Non-pigmented ciliary epithelial cell (primary cell): ENCODE measurements around the gene PRX.
"Not testable (repeated sequence)": the region's sequence is repeated elsewhere in the genome, so short reads cannot be mapped to it uniquely, and the experiment has no call there.

Experiments
- DNase-seq: peaks from one replicate; pipeline ENCODE4 v3.0.0-alpha.2; 2010; ENCODE audit warnings: low read depth

The PRX gene

DNA sequence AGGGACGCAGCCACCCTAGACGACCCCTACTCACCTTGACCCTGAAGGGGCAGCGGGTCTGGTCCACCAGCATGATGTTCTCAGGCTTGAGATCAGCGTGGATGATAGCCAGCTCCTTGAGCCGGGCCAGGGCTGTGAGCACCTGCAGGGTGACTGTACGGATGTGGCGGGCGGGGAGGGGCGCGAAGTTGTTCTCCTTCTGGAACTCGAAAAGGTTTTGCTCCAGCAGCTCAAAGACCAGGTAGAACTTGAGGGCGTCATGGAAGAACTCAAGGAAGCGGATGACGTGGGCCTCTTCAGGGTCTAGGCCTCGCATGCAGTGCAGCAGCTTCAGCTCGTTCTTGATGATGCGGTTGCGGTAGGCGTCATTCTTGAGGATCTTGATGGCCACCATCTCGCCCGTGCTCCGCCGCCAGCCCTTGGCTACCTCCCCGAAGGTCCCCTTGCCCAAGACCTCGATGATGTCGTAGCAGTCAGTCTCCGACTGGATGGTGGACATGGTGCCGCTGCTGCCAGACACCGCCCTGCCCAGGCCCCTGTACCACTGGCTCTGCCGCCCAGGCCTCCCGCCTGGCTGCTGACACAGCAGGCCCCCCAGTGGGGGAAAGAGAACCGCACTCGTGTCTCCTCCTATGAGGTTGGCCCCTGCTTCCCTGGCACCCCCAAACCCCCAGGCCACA, 23.6 kb downstream of the PRX start:
- DNase-seq, result no peak

GRCh38 chr19:40388481-40388880, 24.7 kb downstream of the PRX start:
- DNase-seq, result no peak

- DNase-seq, result no peak
Observed at GRCh38 chr19:40387155-40387554, 26.0 kb downstream of the PRX start.

GRCh38 chr19:40383668-40384248, 29.4 kb downstream of the PRX start:
- no peak for DNase-seq

GRCh38 chr19:40381321-40381720, 31.9 kb downstream of the PRX start:
- no peak for DNase-seq

DNA sequence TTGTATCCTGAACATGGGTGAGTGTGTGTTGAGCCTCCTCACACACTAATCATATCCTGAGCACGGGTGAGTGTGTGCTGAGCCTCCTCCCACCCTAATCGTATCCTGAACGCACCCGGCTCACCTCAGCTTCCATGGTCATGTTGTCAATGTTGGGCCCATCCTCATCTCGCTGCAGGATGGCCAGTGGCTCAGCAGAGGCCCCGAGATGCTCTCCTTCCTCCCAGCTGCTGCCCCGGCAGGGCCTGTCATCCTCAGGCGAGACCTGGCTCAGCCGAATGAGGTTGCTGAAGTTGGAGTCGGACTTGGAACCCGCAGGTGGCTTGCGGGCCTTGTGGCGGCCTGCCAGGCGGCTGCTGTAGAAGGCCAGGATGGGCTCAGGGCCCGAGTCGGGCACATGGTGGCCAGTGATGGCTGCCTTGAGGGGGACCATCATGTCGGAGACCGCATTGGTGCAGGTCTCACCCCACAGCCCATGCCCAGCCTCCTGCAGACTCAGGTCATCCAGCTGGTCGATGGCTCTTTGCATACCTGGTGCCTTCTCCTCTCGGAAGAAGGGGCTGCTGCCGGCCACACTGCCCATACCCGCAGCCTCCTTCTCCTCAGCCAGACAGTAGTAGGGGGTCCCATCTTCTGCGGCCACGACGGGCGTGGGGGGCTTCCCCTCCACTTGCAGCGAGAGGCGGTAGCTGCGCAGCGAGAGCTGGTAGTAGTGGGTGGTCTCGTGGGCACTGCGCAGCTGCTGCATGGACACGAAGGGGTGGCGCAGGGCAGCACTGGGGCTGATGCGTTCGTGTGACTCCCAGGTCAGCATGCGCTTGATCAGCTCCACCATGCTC, 32.8 kb downstream of the PRX start:
- no peak for DNase-seq

GRCh38 chr19:40379446-40380198, 33.6 kb downstream of the PRX start:
- DNase-seq, result no peak

GRCh38 chr19:40378509-40378908, 34.7 kb downstream of the PRX start:
- DNase-seq, result no peak

DNA sequence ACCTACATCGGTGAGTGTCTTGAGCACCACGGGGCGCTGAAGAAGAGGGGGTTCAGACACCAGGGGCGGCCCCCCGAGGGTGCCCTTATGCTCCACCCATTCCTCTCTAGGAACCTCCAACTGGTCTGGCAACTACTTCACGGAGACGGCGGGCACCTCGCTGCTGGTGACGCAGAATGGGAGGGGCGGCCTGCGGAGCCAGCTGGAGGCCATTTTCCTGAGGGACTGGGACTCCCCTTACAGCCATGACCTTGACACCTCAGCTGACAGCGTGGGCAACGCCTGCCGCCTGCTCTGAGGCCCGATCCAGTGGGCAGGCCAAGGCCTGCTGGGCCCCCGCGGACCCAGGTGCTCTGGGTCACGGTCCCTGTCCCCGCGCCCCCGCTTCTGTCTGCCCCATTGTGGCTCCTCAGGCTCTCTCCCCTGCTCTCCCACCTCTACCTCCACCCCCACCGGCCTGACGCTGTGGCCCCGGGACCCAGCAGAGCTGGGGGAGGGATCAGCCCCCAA, 35.2 kb downstream of the PRX start:
- no peak for DNase-seq

DNA sequence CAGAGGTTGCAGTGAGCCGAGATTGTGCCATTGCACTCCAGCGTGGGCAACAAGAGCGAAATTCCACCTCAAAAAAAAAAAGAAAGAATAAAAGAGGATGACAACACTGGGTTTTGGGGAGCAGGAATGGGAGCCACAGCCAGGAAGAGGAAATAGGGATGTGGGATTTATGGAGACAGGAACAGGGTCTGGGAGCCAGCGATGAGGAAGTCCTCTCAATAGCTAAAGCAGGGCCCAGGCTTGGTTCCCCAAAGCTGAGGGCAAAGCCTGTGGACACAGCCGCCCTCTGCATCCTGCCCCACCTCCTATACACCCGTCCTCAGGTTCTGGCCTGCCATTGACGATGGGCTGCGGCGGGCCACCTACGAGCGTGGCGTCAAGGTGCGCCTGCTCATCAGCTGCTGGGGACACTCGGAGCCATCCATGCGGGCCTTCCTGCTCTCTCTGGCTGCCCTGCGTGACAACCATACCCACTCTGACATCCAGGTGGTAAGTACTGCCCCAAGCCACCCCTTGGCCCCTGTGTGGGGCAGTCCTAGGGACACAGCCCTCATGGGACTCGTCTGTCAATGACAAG, 36.8 kb downstream of the PRX start:
- no peak for DNase-seq

DNA sequence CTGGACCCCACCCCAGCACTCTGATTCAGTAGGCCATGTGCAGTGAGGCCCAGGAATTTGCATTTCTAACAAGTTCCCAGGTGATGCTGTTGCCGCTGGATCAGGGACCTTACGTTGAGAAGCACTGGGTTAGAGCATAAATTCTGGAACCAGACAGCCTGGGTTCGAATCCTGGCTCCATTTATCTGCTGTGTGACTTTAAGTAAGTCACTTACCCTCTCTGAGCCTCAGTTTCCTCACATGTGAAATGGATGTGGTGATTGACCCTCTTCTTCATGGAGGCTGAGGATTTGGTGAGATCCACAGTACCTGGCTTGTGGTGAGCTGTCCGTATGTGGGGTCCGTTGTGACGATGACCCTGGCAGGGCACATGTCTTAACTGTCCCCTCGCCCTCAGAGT, 39.1 kb downstream of the PRX start:
- DNase-seq, result no peak

GRCh38 chr19:40371802-40372122, 41.4 kb downstream of the PRX start:
- no peak for DNase-seq

GRCh38 chr19:40370997-40371801, 42.0 kb downstream of the PRX start:
- no peak for DNase-seq

DNA sequence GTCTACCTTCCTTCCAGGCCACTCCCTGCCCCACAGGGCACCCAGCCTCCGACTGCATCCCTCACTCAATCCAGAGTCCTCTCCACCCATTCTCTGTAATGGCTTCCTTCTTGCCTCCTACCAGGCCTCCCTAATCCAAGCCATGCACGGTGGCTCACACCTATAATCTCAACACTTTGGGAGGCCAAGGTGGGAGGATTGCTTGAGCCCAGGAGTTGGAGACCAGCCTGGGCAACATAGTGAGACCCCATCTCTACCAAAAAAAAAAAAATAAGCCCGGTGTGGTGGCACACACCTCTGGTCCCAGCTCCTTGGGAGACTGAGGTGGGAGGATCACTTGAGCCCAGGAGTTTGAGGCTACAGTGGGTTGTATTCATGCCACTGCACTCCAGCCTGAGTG, 42.9 kb downstream of the PRX start:
- DNase-seq, result not testable (repeated sequence)

DNA sequence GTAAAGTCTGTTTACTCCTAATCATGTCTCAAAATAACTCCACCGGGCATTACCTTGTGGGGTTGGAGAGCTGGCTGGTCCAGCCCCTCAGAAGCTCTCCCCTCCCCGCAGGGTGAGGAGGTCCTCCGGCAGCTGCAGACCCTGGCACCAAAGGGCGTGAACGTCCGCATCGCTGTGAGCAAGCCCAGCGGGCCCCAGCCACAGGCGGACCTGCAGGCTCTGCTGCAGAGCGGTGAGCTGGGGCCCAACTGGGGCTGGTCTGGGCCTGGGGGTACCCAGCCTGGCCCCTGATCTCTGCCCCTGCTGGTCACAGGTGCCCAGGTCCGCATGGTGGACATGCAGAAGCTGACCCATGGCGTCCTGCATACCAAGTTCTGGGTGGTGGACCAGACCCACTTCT, 43.4 kb downstream of the PRX start:
- no peak for DNase-seq

DNA sequence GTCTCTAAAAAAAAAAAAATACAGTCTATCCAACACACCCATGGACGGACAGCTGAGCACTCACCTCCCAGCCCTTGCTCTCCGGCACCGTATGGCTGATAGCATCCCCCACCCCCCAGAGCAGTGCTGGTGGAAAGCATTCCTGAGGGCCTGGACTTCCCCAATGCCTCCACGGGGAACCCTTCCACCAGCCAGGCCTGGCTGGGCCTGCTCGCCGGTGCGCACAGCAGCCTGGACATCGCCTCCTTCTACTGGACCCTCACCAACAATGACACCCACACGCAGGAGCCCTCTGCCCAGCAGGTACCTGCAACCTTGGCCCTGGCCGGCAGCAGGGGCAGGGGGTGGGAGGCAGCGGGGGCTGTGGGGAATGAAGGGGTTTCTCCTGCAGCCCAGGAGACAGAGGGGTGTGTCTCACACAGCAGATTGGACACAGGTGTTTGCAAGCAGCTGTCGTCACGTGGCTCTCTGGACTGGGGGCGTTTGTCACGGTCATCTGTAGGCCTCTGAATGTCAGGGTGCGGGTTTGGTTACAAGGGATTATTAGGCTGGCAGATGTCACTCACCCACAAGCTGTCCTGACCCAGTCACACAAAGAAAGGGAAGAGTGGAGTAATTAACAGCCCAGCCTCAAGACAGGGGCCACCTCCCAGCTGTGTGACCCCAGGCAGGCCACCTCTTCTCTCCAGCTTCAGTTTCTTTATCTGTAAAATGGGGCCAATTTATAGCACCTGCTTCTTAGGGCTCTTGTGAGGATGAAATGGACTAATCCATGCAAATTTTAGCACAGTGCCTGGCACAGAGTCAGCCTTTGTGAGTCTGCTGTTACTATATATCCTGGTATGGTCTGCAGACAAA, 45.4 kb downstream of the PRX start:
- no peak for DNase-seq

DNA sequence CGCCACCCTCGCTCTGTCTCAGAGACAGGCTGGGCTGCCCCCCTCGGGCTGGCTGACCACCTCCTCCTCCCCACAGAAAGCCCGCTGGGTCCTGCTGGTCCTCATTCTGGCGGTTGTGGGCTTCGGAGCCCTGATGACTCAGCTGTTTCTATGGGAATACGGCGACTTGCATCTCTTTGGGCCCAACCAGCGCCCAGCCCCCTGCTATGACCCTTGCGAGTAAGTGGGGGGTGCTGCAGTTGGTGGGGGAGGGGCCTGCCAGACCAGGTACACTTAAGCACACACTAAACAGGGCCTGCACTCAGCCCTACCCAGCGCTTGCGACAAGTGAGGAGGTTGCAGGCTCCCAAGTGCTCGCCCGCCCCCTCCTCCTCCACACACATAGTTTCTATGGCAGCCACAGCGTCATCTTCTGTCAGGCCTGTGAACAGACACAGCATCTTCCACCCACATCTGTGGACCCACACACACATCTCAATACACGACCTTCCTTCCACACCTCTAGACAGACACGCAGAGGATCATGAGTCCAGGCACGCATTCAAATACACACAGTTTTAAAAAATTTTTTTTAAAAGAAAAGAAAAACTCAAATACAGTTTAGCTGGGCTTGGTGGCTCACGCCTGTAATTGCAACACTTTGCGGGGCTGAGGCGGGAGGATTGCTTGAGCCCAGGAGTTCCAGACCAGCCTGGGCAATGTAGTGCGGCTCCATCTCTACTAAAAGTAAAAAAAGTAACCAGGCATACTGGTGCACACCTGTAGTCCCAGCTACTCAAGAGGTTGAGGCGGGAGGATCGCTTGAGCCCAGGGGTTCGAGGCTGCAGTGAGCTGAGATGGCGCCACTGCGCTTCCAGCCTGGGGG, 46.2 kb downstream of the PRX start:
- no peak for DNase-seq

GRCh38 chr19:40365613-40366401, 47.4 kb downstream of the PRX start:
- DNase-seq, result no peak
